ENCODE data around the gene RAPGEF2.

DNA sequence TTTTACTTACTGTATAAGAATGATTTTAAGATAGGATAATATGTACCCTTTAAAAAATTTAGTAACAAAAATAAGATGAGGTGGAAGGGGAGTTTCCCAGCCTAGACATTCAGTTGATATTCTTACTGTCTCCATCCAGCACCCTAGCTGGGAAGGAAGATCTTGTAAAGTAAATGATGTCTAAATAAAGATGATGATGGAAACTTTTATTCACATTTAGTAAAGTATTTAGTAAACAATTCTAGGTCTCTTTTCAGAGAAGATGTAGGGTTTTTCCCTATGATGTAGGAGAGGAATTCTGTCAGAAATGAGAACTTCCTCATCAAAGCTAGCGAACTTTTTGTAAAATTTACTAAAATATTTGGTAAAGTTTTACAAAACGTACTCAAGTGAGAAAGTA, 136.8 kb downstream of the RAPGEF2 start:
- TF ChIP-seq CTCF (IDR thresholded peaks at IDR 0.05; ENCODE audit: low read depth, low read length, poor library complexity, severe bottlenecking) = no peak
- TF ChIP-seq EZH2phosphoT487 (IDR thresholded peaks at IDR 0.05; ENCODE audit: borderline replicate concordance, low read length) = no peak
